Stimulated activated CD4-positive, alpha-beta T cell treated with anti-CD3 and anti-CD28 coated beads, TNF-alpha, amount 100 ng/mL, for 24 hours (primary cell): ENCODE results near the gene CHN1.

ENCODE experiments used
- DNase-seq, 3 experiments: peaks; one replicate each; pipeline ENCODE4 v3.0.0-alpha.2; 2020; ENCODE audit warnings: low read depth in 3 of 3

CHN1 gene

DNA sequence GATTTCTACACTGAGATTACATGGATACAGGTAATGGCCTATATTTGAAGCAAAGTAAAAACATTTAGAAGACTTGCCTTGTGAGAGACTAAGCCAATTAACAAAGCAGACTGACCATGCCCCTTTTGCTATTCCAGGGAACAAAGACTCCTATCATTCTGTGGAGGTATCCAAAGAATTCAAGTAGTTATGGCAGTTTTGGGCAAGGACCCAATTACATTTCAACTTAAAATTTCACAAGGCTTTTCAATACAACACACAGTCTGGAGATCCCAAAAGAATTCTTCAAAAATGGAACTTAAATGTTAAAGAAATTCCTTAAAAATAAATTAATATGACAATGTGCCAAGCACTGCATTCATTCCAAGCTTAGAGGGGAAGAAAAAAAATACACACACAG lies 131.7 kb downstream of the CHN1 start:
- no peak for DNase-seq

DNA sequence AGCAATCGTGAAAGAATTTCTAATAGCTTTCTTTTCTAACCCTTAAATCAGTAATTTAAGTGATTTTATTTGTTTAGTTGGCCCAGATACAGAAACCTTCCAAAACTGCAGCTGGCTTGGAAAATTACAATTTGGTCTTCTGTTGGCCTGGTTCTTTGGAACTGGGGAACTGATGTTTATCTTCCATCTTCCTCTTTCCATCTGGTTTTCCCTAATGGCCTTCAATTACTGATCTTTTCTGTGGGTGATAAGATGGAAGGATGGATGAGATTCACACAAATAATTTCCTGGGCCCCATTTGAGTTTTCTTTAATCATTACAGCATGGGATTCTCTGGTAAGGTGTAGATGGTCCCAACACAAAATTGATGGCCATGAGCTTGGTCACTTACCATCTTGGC lies 134.4 kb downstream of the CHN1 start:
- no peak for DNase-seq

DNA sequence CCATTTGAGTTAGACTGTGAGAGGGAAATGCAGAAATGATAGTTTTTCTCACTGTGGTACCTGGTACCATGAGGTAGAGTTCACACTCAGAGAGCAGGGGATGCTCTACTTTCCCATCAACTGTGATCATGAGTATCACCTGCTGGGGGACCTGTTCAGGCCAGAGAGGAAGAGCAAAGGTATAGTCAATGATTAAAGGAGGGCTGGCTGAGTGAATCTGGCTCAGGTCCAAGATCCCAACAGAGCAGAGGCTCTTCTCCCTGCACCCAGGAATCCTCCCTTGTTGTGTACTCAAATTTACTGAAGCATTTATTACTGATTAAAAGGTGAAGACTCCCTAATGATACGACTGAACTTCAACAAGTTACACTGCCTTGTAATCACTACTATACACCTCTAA lies 136.3 kb downstream of the CHN1 start:
- no peak for DNase-seq

DNA sequence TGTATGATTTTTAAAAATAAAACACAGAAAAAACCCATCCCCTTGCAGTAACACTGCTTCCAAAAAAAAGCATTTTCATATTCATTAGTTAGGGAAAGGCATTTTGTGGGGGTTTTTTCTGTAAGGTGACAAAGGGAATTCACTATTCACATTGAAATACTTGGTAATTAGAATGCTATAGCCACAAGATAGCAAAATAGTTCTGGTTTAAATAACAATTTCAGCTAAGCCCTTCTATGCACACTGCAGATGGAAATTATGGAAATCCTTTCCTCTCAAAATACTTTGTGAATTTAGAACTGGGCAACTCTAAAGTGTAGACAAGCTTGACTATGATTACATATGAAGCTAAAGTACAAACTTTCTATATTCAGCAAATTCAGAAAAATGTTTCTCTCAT lies 138.8 kb downstream of the CHN1 start:
- DNase-seq, result no peak

DNA sequence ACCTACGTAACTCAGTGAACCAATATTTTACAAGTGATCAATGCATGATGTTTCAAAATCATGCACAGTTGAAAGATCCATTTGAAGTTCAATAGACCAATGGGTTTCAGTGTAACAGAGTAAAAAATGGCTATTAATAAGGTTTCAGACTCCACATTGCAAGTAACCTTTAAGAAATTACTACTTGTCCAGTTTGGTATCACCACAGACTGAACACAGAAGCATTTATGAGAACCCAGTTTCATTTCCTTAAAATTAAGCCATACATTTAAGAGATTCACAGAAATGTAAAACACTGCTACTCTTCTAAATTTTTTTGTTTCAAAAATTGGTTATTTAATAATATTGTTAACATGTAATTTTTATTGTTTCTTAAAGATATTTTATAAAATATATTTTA lies 142.0 kb downstream of the CHN1 start:
- DNase-seq, result no peak

DNA sequence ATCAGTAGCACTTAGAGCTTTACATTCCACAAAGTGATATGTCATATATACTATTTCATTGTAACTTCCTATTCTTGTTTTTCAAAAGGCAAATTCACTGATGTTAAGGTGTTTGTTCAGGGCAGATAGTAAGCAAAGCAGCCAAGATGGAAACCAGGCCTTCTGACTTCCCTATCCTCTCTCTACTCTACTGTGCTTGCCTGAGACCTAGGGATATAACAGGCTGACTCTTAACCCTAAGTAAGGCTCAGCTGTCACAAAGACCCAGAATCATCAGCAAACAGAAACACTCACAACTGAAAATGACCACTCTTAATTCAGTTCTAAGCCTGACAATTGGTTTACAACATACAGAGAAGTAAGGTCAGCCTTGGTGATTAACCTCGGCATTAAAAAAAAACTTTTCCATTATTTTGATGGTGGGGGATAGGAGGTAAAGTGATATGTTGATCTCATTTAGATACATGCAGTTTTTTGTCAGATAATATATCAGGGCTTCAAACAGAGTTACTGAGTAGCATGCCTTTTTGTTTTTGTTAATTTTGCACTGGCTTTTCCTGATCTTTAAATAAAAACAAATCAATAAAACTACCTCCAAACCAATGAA lies 145.5 kb downstream of the CHN1 start:
- no peak for DNase-seq

DNA sequence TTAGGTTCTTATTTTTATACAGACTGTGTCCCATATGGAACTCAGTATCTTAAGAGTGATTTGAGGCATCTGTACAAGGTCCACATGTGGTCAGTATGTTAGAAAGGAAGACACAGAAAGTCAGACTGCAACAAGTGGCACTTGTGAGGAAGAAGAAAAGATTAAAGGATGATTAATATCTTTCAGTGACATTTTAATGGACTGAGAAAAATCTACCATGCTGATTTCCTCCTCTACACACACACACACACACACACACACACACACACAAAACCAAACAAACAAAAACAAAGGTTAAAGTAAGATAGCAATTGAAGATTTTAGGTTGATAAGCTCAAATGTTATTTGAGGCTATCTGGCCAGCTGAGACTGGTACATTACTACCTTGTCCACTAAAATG lies 146.4 kb downstream of the CHN1 start:
- no peak for DNase-seq

DNA sequence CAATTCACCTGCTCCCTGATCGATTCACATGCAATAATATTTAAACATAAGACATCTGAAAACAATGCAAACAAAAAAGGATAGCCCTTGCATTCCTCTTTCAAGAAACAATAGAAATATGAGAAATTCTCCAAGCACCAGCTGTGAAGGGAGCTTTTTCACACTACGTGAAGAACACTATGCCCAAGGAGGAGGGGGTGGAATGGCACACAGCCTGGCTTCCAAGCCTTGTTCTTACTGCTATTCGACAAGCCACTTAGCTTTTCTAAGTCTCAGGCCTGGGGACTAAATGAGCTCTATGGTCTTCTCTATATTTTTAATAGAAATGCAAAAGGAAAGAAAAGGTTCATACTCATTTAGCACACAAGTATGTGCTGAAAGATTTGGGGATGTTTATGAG lies 148.7 kb downstream of the CHN1 start:
- DNase-seq, result no peak

DNA sequence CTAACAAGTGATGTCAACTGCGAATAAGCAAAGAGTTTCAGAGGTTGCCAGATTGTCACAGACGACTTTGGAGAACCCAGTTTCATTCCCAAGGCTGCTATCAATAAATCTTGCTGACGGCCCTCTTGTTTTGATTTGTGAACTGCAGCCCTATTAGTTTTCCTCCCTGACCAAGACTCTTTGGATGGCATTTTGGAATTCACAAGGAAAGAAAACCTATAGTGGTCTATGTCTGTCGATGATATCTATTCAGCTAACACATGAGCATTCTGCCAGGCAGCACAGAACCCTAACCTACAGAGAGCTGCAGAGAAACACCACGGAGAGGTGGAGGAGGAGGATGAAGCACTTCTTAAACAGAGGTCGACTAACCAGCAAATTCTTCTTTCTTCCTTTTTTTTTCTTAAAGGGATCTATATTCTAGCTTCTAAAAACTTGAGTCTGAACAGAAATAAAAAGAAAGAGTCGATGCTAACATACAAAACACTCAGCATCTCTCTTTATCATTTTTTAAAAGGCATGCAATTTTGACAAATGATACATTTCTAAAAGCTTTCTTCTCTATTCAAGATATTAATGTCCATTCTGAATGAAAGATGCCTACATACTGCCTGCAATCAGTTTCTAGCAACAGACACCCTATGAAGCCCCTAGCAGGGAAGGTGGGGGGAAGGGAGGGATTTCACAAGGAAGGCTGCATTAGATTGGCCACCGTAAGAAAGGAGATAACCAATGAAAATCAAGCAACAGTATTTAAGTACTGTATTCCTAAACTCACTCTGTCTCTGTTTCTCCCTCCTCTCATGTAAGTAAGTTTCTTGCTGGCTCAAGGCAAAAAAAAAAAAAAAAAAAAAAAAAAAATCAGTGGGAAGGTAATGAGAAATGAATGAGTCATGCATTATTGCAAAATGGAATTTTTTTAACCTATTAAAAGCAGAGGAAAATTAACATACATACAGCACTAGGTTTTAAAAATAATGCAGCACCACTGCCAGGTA lies 157.9 kb downstream of the CHN1 start:
- DNase-seq, result no peak

DNA sequence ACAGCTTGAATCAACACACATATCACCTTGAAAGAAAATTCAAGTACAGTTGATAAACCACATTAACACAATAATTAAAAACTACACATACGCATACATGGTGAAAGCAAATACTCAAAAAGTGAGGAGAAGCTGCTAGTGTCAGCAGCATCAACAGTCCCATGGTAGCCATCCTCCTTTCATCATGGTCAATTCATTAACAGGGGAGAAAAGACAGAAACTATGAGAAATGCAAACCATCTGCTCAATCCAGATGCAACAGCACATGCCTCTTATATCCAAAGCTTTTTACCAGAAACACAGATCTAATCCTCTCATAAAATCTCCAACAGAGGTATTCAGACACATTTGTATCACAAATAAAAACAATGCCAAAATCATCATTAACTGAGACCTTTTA lies 159.0 kb downstream of the CHN1 start:
- DNase-seq, result no peak

DNA sequence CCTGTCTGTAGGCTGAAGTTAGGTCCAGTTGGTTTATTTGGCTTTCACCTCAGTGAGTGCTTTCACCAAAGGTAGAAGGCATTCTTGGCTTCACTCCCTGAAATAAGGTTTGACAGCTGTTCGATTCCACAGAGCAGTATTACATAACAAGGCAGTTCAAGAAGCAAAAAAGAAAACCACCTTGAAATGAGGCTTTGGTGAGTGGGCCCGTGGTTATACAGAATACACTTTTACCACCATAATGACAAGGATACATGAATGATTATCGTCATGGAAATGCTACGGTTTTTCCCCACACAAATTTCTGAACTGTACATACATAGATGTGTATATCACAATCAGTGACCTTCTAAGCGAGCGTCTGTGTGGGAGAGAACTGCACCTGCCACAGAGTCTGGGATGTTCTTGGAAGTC lies 160.9 kb downstream of the CHN1 start:
- peak in 2 of 3 experiments; percentile 1 to 13 for DNase-seq

DNA sequence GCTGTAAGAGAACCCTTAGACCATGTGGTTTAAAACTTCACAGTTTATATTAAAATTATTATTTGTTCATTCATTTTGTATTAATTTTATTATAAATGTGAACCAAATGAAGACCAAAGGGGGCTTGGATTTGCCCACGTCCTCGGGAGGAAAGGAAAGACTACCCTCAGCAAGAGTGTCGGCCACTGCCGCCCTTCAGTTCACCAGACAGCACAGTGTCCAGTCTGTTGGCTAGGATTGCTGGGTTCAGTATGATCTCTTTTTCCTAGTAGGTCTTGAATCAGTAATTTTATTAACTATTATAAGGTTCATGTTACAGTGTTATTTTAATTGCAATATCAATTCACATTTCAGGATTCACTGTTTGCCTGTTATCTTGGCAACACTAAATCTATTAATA lies 162.7 kb downstream of the CHN1 start:
- no peak for DNase-seq

DNA sequence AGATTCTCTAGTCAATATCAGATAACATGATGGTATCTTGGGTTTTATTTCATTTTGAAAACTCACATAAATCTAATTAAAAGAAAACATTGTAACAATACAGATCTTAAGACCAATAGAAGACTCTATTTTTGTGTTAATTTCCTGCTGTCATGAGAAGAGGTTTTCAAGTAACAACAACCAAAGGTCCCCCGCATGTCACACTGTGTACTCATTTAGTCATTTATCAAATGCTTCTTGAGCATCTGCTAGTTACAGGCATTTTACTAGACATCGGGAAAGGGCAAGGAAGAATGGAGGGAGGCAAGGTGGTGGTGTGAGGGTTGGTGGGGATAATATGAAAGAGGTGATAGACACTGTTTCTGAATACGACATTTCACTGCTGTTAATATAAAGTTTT lies 163.2 kb downstream of the CHN1 start:
- DNase-seq, result no peak

DNA sequence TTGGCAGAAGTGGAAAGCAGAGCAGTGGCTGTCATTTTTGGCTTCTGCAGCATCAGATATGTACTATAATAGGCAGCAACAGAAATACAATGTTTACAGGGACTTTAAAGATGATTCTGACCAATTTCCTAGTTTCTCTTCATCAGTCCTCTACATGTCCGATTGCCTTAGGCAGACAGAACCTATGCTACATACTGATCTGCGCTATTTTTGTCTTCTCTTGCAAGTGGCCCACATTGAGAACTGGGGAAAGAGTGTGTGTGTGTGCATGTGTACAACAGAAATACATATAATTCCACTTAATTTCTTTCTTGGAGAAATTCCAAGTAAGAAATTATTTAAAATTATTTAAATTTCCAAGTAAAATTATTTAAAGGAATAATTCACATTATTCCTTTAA lies 163.8 kb downstream of the CHN1 start:
- DNase-seq, result no peak

DNA sequence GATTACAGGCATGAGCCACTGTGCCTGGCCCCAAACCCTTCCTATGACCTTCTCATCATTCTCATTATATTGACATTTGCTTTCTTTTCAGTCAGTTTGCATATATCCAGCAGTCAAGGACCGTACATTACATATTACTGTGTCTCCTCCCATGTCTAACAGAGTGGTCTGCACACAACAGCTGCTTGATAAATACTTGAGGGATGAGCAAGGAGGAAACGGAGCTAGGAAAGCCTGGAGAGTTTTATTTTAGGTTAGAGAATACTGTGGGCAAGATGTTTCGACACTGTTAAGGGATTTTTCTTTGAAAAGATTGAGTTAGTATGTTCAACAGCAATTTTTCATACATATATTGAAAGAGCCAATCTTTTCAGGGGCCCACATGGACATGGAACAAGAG lies 164.7 kb downstream of the CHN1 start:
- DNase-seq, result no peak

DNA sequence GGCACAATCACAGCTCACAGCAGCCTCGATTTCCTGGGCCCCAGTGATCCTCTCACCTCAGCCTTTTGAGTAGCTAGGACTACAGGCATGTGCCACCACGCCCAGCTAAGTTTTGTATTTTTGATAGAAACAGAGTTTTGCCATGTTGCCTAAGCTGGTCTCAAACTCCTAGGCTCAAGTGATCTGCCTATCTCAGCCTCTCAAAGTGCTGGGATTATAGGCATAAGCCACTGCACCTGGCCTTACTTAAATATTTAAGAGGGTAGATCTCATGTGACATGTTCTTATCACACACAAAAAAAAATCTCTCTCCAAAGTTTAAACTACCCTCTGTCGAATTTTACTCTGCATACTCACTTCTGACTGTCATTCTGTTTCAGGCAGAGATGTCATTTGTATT lies 165.5 kb downstream of the CHN1 start:
- no peak for DNase-seq

DNA sequence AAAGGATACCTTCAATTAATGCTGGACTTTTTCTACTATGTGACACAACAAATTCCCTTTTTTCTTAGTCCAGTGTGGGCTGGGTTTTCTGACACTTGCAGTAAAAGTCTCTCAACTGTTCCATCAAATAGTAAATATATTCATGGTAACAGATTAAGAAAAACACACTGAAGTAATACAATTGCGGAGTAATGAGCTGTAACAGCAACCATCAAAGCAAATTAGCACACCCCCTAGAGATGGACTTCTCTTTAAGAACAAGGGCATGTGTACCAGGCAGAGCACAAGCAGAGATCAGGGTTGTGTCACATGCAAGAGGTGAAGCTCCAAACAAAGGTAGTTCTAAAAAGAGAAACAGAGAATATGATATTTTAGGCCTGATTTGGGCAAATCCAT lies 168.2 kb downstream of the CHN1 start:
- no peak for DNase-seq

DNA sequence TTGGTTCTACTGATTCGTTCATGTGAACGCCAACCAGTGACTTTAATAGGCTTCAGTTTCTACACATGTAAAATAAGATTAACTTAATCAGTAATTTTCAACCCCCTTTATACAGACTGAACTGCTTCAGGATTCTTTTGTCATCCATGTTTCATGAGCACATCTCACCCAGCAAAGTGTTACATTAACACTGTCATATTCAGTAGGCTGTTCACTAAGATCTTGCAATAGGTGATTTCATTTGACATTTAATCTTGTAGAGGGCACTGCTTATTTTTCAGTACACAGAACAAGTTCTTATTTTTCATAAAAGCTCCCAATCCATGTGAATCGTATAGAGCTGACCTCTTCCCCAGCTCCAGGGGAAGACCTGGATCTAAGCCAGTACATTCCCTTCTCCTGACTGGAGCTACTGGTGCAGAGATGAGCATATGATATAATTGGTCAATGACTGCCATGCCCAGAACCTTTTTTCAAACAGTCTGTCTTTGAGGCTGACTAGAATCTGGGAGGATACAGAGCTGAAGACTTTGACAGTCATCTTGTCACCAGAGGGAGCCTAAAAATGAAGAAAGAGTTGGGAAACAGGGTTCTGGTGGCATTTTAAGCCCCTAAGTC lies 168.7 kb downstream of the CHN1 start:
- no peak for DNase-seq

DNA sequence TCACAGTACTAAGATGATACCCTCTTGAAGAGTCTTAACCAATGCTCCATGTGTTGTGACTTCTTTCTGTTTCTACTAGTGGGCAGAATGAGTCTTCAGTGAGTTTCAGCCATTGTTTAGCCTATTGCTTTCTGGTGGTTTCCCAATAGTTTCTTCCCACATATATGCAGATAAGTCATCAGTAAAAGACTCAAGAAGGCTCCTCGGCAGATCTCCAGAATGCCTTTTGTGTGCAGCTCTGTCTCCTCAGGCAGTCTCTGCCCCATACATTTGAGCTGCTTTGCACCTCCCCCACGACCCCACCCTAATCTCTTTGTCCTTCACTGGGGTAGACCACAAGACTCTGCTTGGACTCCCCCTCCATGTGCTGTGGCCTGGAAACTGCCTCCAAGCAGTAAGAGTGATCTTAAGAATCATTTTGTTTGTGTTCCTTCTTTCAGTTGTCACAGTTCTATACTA lies 169.4 kb downstream of the CHN1 start:
- peak; percentile 20 to 57 (median 29) for DNase-seq

DNA sequence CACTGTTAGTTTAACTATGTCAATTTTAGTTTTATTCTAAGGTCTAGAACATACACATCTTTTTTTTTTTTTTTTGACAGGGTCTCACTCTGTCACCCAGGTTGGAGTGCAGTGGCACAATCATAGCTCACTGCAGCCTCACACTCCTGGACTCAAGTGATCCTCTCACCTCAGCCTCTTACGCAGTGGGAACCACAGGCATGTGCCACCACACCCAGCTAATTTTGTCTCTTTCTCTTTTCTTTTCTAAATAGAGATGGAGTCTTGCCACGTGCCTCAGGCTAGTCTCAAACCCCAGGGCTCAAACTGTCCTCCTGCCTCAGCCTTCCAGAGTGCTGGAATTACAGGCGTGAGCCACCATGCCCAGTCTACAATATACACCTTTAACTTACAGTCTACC lies 171.4 kb downstream of the CHN1 start:
- DNase-seq, result no peak

DNA sequence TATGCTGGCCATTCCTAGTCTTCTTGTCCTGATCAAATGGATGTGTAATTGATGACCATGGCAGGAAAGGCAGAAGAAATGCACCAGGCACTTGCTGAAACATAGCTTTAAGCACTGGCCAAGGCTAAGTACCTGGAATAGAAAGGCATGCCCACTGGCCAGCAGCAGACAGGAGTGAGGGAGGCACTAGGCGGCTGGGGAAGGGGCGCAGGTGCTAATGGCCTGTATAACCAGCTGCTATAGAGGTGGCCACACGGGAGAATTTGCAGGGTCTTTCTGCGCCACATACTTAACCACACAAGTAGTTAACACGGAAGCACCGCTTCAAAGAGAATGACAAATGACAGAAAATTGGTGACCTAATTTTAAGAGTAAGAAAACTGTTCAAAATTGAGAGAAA lies 174.6 kb downstream of the CHN1 start:
- no peak for DNase-seq

DNA sequence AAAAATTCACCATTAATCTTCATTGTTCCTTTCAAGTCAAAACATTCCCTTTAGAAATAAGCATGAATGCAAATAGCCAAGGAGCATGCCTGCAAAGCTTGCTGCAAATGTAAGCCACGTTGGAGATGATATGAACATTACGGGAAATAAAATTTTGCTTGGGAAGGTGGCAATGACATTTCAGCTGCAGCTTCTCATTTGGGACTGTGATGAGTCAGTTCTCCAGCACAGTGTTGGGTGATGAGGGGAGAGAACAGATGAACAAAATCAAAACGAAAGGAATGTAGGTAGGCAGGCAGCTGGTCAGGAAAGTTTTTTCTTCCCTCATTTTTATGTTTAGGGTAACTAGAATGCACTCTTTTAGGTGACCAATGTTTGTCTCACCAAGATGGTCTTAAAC lies 175.6 kb downstream of the CHN1 start:
- no peak for DNase-seq
